GM12872 (cell line): ENCODE results near the gene COMT.

Experiments
- TF ChIP-seq, protein P1 (sequence below): IDR thresholded peaks from 3 replicates; pipeline ENCODE4 v1.5.1; 2011; ENCODE audit warnings: low read depth, mild to moderate bottlenecking, low read length, moderate library complexity; ENCODE audit not compliant: insufficient read depth

The COMT gene

DNA sequence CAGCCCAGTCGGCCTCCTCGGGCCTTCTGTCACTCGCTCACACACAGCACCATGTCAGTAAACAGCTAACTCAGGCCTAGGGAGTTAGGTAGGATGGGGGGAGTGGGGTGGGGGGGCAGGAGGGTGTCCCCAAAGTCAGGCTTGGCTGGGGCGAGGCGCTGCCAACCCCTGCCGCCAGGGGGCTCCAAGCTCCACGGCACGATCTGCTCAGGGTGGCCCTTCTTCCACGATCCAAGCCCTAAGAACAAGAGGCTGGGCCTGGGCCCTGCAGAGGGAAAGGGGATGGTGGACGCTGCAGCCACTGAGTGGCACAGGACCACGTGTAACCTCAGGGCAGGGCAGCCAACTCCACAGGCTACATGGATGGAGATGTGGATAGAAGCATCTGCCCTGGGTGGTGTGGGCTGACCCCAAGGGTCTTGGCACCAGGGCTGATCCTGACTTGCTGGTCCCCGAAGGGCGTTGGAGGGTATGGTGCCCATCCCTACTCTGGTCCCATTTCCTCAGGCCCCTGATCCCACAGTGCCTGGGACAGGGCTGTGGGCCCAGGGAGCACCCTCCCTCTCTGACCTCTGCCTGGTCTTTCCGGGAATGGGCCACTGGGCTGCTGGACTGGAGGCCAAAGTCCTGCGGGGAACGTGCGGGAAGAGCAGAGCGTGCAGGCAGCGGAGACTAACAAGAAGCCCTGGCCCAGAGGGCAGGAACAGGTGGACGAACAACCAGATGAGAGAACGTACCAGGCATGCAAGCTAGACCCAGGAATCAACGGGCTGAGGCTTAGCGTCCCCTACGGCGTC lies 29.1 kb downstream of the COMT start:
- TF ChIP-seq, protein P1, sequence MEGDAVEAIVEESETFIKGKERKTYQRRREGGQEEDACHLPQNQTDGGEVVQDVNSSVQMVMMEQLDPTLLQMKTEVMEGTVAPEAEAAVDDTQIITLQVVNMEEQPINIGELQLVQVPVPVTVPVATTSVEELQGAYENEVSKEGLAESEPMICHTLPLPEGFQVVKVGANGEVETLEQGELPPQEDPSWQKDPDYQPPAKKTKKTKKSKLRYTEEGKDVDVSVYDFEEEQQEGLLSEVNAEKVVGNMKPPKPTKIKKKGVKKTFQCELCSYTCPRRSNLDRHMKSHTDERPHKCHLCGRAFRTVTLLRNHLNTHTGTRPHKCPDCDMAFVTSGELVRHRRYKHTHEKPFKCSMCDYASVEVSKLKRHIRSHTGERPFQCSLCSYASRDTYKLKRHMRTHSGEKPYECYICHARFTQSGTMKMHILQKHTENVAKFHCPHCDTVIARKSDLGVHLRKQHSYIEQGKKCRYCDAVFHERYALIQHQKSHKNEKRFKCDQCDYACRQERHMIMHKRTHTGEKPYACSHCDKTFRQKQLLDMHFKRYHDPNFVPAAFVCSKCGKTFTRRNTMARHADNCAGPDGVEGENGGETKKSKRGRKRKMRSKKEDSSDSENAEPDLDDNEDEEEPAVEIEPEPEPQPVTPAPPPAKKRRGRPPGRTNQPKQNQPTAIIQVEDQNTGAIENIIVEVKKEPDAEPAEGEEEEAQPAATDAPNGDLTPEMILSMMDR = peak; percentile 97

DNA sequence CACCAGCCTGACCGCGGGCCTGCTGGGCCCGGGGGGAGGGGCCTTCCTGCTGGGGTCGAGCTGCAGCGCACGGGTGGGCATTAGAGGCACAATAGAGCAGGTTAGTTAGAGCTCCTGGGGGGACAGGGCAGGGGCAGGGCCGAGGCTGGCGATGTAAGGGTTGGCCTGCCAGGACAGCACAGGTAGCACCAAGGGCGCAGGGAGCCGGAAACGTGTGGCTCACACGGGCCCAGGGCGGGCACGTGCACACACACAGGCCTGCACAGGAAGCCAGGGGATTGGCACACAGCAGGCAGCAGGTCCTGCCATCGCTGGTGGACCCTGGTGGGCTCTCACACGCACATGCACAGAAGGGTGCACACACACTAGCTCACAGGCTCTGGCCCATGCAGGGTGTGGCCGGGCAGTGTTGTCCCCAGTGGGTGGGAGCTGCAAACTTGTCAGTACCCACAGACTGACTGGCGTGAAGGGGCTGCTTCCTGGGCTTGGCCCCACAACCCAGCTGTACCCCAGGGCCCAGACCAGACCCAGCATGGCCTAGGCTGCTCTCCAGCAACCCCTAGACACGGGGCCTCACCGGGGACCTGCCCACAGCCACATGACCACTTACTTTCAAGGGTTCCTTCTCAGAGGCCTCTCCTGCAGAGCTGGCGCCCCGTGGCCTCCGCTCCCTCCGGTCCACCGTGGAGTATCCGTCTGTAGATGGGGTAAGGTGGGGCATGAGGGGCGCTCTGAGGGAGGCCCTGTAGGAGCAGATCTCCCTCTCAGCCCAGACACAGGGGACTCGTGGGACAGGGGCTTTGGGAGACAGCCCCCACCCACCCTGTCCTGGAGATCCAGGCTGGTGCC lies 29.9 kb downstream of the COMT start:
- TF ChIP-seq, protein P1 = no peak

GRCh38 chr22:19972251-19972650 lies 30.7 kb downstream of the COMT start:
- TF ChIP-seq, protein P1 = no peak

- TF ChIP-seq, protein P1 = no peak
Observed at GRCh38 chr22:19972652-19973550, 31.3 kb downstream of the COMT start.

- TF ChIP-seq, protein P1 = no peak
Observed at GRCh38 chr22:19973551-19974267, 32.1 kb downstream of the COMT start.

DNA sequence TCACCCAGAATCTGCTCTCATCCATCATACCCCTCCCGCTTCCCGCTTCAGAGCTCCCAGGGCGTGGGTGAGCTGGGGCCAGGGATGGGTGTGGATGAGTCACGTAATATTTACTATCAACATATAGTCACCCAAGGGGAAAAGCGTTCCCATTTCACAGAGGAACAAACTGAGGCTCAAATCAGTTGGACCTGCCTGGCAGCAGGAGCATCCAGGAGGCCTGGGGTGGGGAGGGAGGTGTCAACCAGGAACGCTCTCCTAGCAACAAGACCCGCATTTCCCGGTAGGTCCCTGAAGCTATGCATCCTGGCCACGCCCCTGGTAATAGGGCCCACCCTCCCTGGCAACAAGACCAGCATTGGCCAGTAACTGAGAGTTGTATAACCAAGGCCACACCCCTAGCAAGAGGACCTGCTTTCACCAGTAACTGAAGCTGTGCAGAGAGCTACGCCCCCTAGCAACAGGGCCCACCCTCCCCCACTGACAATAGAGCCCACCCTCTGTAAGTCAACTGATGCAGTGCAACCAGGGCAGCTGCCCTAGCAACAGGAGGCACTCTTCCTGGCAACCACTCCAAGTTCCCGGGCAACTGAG lies 32.8 kb downstream of the COMT start:
- TF ChIP-seq, protein P1 = no peak
